Central memory CD8-positive, alpha-beta T cell (primary cell): ENCODE measurements around the gene MB21D2.
A peak's percentile ranks its signal among the peaks of the same experiment; 100 is the strongest.
"Not testable (repeated sequence)": the region's sequence is repeated elsewhere in the genome, so short reads cannot be mapped to it uniquely, and the experiment has no call there.

Source experiments
- ATAC-seq: fragments of 150-1000 bp; cut with Tn5 transposase; replicated peaks from 2 replicates; pipeline ENCODE4 v1.10.0; 2022; ENCODE audit warnings: mild to moderate bottlenecking, moderate FRiP score, moderate number of reproducible peaks; ENCODE audit not compliant: poor library complexity, severe bottlenecking; ENCODE audit errors: extremely low read depth
- DNase-seq, 2 donors: peaks; one replicate each; pipeline ENCODE4 v3.0.0; 2021; ENCODE audit warnings: low spot score in 2 of 2
- H3K27ac Mint-ChIP-seq: one replicate; pipeline ENCODE4 v1.8.0; 2022; ENCODE audit warnings: low read depth, mild to moderate bottlenecking, moderate library complexity, mixed read lengths
- H3K27me3 Mint-ChIP-seq: one replicate; pipeline ENCODE4 v1.8.0; 2022; ENCODE audit warnings: mixed read lengths
- H3K36me3 Mint-ChIP-seq: one replicate; pipeline ENCODE4 v1.8.0; 2022; ENCODE audit warnings: mild to moderate bottlenecking, moderate library complexity, mixed read lengths; ENCODE audit not compliant: insufficient read depth
- H3K4me1 Mint-ChIP-seq: one replicate; pipeline ENCODE4 v1.8.0; 2022; ENCODE audit warnings: mixed read lengths
- H3K4me3 Mint-ChIP-seq: one replicate; pipeline ENCODE4 v1.8.0; 2022; ENCODE audit warnings: mild to moderate bottlenecking, moderate library complexity, mixed read lengths
- H3K9me3 Mint-ChIP-seq: one replicate; pipeline ENCODE4 v1.8.0; 2022; ENCODE audit warnings: mixed read lengths

Gene MB21D2

GRCh38 chr3:192817053-192817452 lies 100.6 kb downstream of the MB21D2 start:
- no peaks in the 10 kb centered on the region for H3K4me1 Mint-ChIP-seq
- no peaks in the 10 kb centered on the region for H3K36me3 Mint-ChIP-seq
- ATAC-seq, result no peak
- H3K27me3 Mint-ChIP-seq, result no peaks in the 10 kb centered on the region
- no peak overlapping the region for H3K27ac Mint-ChIP-seq
- no peak overlapping the region for H3K4me3 Mint-ChIP-seq
- no peaks in the 10 kb centered on the region for H3K9me3 Mint-ChIP-seq
- DNase-seq, result no peak

GRCh38 chr3:192816351-192816750 lies 101.3 kb downstream of the MB21D2 start:
- no peak overlapping the region for H3K27ac Mint-ChIP-seq
- no peaks in the 10 kb centered on the region for H3K4me1 Mint-ChIP-seq
- H3K27me3 Mint-ChIP-seq, result no peaks in the 10 kb centered on the region
- no peaks in the 10 kb centered on the region for H3K36me3 Mint-ChIP-seq
- ATAC-seq (no peak), DNase-seq (no peak)
- H3K9me3 Mint-ChIP-seq, result no peaks in the 10 kb centered on the region
- H3K4me3 Mint-ChIP-seq, result no peak overlapping the region

DNA sequence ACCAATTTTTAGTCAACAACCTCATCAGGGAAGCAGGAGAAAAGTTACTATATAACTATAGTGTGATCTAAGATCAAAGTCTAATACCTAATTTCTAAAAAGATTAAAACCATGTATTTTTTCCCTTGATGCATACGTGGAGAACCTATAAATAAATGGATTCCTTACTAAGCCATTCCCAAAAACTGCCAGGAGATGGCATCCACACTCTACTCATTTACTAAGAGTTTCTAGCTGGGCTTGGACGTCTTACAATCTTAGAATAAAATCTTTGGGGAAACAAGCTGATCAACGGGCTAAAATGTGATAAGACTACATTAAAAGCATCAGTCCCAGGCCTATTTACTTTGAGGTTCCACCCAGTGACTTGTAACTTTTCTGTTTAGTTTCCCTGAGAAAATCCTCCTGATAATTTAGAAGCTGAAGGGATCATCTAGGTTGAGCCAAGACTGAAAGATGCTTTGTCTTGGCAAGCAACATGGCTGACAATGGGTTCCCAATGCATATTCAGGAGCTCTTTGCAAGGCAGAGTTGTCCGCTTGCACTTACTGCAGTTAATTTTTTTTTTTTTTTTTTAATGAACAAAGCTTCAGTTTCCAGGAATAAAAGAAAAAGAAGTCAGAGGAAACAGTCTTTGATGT lies 104.8 kb downstream of the MB21D2 start:
- DNase-seq (no peak), ATAC-seq (no peak)
- Mint-ChIP-seq H3K27ac (no peak overlapping the region), H3K27me3 (no peaks in the 10 kb centered on the region), H3K4me3 (no peak overlapping the region), H3K36me3 (no peaks in the 10 kb centered on the region), H3K4me1 (no peaks in the 10 kb centered on the region), H3K9me3 (no peaks in the 10 kb centered on the region)

- H3K4me1 Mint-ChIP-seq, result no peaks in the 10 kb centered on the region
- no peaks in the 10 kb centered on the region for H3K9me3 Mint-ChIP-seq
- DNase-seq, result no peak
- no peak overlapping the region for H3K27ac Mint-ChIP-seq
- H3K36me3 Mint-ChIP-seq, result no peaks in the 10 kb centered on the region
- H3K4me3 Mint-ChIP-seq, result no peak overlapping the region
- no peak for ATAC-seq
- H3K27me3 Mint-ChIP-seq, result no peaks in the 10 kb centered on the region
Measured at GRCh38 chr3:192805711-192806110, 111.9 kb downstream of the MB21D2 start.

DNA sequence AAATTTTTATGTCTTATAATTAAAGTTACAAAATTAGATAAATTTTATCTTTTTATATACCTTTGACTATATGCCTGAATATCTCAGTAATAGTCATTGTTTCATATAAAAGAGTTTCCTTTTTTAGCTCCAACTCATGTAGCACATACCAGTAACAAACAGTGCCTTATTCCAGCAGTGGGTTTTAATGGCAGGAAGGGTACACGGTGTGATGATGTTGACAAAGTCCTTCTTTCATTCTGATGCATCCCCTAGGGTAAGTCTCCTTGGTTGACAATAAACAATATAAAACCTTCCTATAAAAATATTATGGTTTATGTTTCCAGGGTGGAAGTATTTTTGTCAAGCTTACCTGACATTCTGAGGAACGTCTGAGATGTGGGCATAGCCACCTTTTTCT lies 113.2 kb downstream of the MB21D2 start:
- Mint-ChIP-seq H3K4me1 (no peaks in the 10 kb centered on the region), H3K4me3 (no peak overlapping the region), H3K27ac (no peak overlapping the region), H3K27me3 (no peaks in the 10 kb centered on the region), H3K9me3 (peaks cover 6% of the 10 kb centered on the region), H3K36me3 (no peaks in the 10 kb centered on the region)
- DNase-seq (no peak), ATAC-seq (no peak)

- no peaks in the 10 kb centered on the region for H3K4me1 Mint-ChIP-seq
- DNase-seq, result no peak
- no peak overlapping the region for H3K27ac Mint-ChIP-seq
- no peak overlapping the region for H3K4me3 Mint-ChIP-seq
- H3K9me3 Mint-ChIP-seq, result peaks cover 6% of the 10 kb centered on the region
- H3K27me3 Mint-ChIP-seq, result no peaks in the 10 kb centered on the region
- no peaks in the 10 kb centered on the region for H3K36me3 Mint-ChIP-seq
- no peak for ATAC-seq
Measured at GRCh38 chr3:192802957-192803899, 114.4 kb downstream of the MB21D2 start.

DNA sequence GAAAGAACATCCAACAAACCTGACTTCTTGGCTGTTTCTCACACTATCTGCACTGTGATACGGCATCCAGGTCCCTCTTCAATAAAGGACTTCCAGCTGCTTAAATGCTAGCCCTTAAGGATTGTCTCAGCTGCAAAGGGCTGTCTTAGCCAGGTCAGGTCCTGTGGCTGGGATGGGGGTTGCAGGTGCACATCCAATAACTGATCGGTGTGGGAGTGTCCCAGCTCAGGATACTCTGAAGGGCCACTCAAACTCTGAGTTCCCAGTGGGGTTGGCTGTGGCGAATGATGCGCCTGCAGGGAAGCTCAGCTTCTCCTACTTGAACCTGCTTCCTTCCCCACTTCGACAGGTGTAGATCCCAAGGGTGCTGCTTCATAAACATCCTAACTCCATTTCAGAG lies 115.7 kb downstream of the MB21D2 start:
- Mint-ChIP-seq H3K27ac (no peak overlapping the region), H3K36me3 (no peaks in the 10 kb centered on the region), H3K27me3 (no peaks in the 10 kb centered on the region), H3K4me3 (no peak overlapping the region), H3K9me3 (peaks cover 6% of the 10 kb centered on the region), H3K4me1 (no peaks in the 10 kb centered on the region)
- DNase-seq (no peak), ATAC-seq (no peak)

DNA sequence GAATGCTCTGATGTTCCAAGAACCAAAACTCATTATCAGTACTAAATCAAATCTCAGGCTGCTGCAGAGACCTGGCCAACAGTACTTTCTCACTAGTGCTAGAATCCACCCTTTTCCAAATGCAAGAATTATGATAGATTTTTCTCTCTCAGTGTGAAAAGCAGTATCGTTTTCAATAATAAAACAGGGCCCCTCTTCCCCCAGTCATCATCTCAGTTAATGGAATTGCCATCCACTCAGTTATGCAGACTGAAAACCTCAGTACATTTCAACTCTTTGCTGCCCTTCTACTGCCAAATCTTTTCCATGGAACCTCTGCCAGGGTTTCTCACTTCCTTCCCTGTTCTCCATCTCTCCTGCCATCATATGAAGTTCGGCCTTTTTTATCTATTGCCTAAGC lies 117.9 kb downstream of the MB21D2 start:
- Mint-ChIP-seq H3K9me3 (peaks cover 11% of the 10 kb centered on the region), H3K27me3 (no peaks in the 10 kb centered on the region), H3K36me3 (no peaks in the 10 kb centered on the region), H3K27ac (no peak overlapping the region), H3K4me3 (no peak overlapping the region), H3K4me1 (no peaks in the 10 kb centered on the region)
- DNase-seq, result no peak
- ATAC-seq, result no peak

DNA sequence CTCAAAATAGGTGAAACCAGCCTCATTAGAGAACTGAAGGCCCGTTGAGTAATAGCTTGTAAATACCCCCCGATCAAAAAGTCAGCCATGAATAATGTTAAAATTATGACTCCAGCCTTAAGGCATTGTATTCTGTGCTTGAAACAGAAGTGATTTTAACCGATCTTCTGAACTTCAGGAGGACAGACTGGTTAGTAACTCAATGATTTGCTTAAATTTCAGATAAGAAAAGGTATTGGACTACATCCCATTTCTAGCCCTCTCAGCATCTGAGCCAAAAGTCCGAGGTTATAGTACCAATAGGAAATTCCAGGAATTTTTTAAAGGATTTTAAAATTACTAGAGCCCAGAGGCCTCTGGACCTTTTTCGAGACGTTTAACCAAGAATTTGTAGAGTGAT lies 122.6 kb downstream of the MB21D2 start:
- Mint-ChIP-seq H3K4me1 (no peaks in the 10 kb centered on the region), H3K27ac (no peak overlapping the region), H3K36me3 (no peaks in the 10 kb centered on the region), H3K27me3 (no peaks in the 10 kb centered on the region), H3K4me3 (no peak overlapping the region), H3K9me3 (peaks cover 9% of the 10 kb centered on the region)
- DNase-seq (no peak), ATAC-seq (no peak)

GRCh38 chr3:192794216-192794615 lies 123.4 kb downstream of the MB21D2 start:
- ATAC-seq (no peak), DNase-seq (no peak)
- Mint-ChIP-seq H3K36me3 (no peaks in the 10 kb centered on the region), H3K4me3 (no peak overlapping the region), H3K27me3 (no peaks in the 10 kb centered on the region), H3K4me1 (no peaks in the 10 kb centered on the region), H3K9me3 (peaks cover 5% of the 10 kb centered on the region), H3K27ac (no peak overlapping the region)

DNA sequence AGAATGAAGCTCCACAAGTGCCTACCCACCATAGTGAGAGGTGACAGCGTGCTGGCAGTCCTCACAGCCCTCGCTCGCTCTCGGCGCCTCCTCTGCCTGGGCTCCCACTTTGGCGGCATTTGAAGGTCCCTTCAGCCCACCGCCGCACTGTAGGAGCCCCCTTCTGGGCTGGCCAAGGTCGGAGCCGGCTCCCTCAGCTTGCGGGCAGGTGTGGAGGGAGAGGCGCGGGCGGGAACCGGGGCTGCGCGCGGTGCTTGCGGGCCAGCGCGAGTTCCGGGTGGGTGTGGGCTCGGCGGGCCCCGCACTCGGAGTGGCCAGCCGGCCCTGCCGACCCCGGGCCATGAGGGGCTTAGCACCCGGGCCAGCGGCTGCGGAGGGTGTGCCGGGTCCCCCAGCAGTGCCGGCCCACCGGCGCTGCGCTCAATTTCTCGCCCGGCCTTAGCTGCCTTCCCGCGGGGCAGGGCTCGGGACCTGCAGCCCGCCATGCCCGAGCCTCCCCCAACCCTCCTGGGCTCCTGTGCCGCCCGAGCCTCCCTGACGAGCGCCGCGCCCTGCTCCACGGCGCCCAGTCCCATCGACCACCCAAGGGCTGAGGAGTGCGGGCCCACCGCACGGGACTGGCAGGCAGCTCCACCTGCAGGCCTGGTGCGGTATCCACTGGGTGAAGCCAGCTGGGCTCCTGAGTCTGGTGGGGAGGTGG lies 128.7 kb downstream of the MB21D2 start:
- ATAC-seq, H3K36me3 Mint-ChIP-seq, H3K4me3 Mint-ChIP-seq, H3K27ac Mint-ChIP-seq, H3K4me1 Mint-ChIP-seq, DNase-seq, H3K9me3 Mint-ChIP-seq, H3K27me3 Mint-ChIP-seq: not testable (repeated sequence)

DNA sequence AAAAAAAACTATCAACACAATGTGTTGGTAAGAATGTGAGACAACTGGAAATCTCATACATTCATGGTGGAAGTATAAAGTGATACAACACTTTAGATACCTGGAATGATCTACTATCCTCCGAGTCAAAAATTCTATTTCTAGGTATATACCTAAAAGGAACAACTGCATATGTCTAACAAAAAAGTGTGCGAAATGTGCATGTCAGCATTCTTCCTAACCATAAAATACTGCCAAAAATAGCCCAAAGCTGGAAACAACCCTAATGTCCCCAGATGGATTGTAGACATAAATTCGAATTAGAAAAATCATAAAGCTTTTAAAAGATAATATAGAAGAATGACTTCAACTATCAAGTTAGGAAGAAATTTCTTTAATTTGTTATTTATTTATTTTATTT lies 139.1 kb downstream of the MB21D2 start:
- no peaks in the 10 kb centered on the region for H3K27me3 Mint-ChIP-seq
- H3K9me3 Mint-ChIP-seq, result peaks cover 12% of the 10 kb centered on the region
- peaks cover 2% of the 10 kb centered on the region for H3K36me3 Mint-ChIP-seq
- DNase-seq, result no peak
- no peak overlapping the region for H3K27ac Mint-ChIP-seq
- no peaks in the 10 kb centered on the region for H3K4me1 Mint-ChIP-seq
- no peak overlapping the region for H3K4me3 Mint-ChIP-seq
- ATAC-seq, result no peak

GRCh38 chr3:192774341-192774740 lies 143.3 kb downstream of the MB21D2 start:
- H3K4me3 Mint-ChIP-seq, DNase-seq, H3K4me1 Mint-ChIP-seq, H3K27me3 Mint-ChIP-seq, ATAC-seq, H3K36me3 Mint-ChIP-seq: not testable (repeated sequence)
- Mint-ChIP-seq H3K9me3 (peaks cover 14% of the 10 kb centered on the region), H3K27ac (peak overlapping the region; percentile 20)
